K562 (cell line): ENCODE measurements around the gene PFKP. TPM values are rescaled to one million over a fixed set of nuclear protein-coding genes. Genes with fewer than 3 reads are reported as not detected.
A peak's percentile ranks its signal among the peaks of the same experiment; 100 is the strongest.

Experiments used
- ASH1L ChIP-seq: fragments of 450-650 bp; IDR thresholded peaks from 2 replicates; pipeline ENCODE4 v1.6.1; 2018; ENCODE audit warnings: borderline replicate concordance, mild to moderate bottlenecking, low read depth; ENCODE audit not compliant: partially characterized antibody
- BMI1 ChIP-seq: fragments of 150-350 bp; IDR thresholded peaks from 2 replicates; pipeline ENCODE4 v1.6.1; 2014; ENCODE audit warnings: low read length
- BRCA1 ChIP-seq, 2 experiments: fragments of 450-650 bp in 1 of 2; sonication (generic) in 1 of 2; formaldehyde crosslinking in 1 of 2; IDR thresholded peaks; 2 replicates each; pipeline versions ENCODE4 v1.5.0 to v1.6.1; 2017 to 2020; ENCODE audit warnings: mild to moderate bottlenecking in 1 of 2, missing genetic modification reagents in 1 of 2
- CSDE1 ChIP-seq, 2 experiments: fragments of 450-650 bp; IDR thresholded peaks; 2 replicates each; pipeline ENCODE4 v1.6.1; 2016; ENCODE audit warnings: mild to moderate bottlenecking in 1 of 2
- HDAC1 ChIP-seq, 2 experiments: fragments of 450-650 bp; IDR thresholded peaks; 2 replicates each; pipeline ENCODE4 v1.6.1; 2016 to 2017; ENCODE audit warnings: inconsistent platforms in 1 of 2, mild to moderate bottlenecking in 1 of 2, moderate library complexity in 1 of 2
- ILF3 ChIP-seq: fragments of 450-650 bp; IDR thresholded peaks from 2 replicates; pipeline ENCODE4 v1.6.1; 2018; ENCODE audit warnings: antibody characterized with exemption, mild to moderate bottlenecking, moderate library complexity, borderline replicate concordance
- POLR2AphosphoS5 ChIP-seq: IDR thresholded peaks from 2 replicates; pipeline ENCODE4 v1.6.1; 2011; ENCODE audit warnings: mild to moderate bottlenecking, low read depth, low read length, moderate library complexity; ENCODE audit not compliant: control insufficient read depth, insufficient read depth
- RBFOX2 ChIP-seq: fragments of 200-400 bp; formaldehyde crosslinking; IDR thresholded peaks from 2 replicates; pipeline ENCODE4 v1.6.1; 2017; ENCODE audit warnings: low read depth, mild to moderate bottlenecking, low read length, moderate library complexity
- SMARCC2 ChIP-seq: fragments of 450-650 bp; IDR thresholded peaks from 2 replicates; pipeline ENCODE4 v1.6.1; 2017; ENCODE audit warnings: antibody characterized with exemption, moderate library complexity, mild to moderate bottlenecking, low read depth
- STAT5B ChIP-seq: fragments of 250-450 bp; sonication (Bioruptor Pico); IDR thresholded peaks from 2 replicates; pipeline ENCODE4 v1.8.0; 2021; ENCODE audit warnings: mild to moderate bottlenecking, inconsistent platforms
- TAF1 ChIP-seq: IDR thresholded peaks from 2 replicates; pipeline ENCODE4 v1.6.1; 2011; ENCODE audit warnings: mild to moderate bottlenecking, low read length, moderate library complexity; ENCODE audit not compliant: insufficient read depth, control insufficient read depth, severe bottlenecking; ENCODE audit errors: extremely low read depth
- TCF3 ChIP-seq: sonication (generic); formaldehyde crosslinking; IDR thresholded peaks from 2 replicates; pipeline ENCODE4 v1.4.0; 2020; ENCODE audit warnings: mild to moderate bottlenecking, missing genetic modification reagents
- ZNF263 ChIP-seq: sonication (generic); formaldehyde crosslinking; IDR thresholded peaks from 2 replicates; pipeline ENCODE4 v1.8.0; 2022; ENCODE audit warnings: mild to moderate bottlenecking, missing genetic modification reagents, borderline replicate concordance
- ZNF561 ChIP-seq: fragments of 450-650 bp; formaldehyde crosslinking; conservative IDR thresholded peaks from 2 replicates; pipeline ENCODE4 v1.4.0; 2020; ENCODE audit warnings: mild to moderate bottlenecking, moderate library complexity
- polyA plus RNA-seq, 8 experiments: library from polyadenylated mRNA; depleted of rRNA in 4 of 8; stranded (reverse) in 5 of 8; unstranded in 3 of 8; fragments of >200 nt; fragmentation: Nextera tagmentation in 2 of 8; fragmentation: Illumina TruSeq in 1 of 8; extraction: Ambion mirVana in 2 of 8; extraction: Trizol in 1 of 8; gene quantifications; 2 replicates each; pipeline versions ENCODE4 v1.2.1 to v1.2.3, GENCODE V29; 2011 to 2014; ENCODE audit warnings: inconsistent platforms in 1 of 8, missing spikeins in 1 of 8
- total RNA-seq, 7 experiments: library from RNA; depleted of rRNA in 6 of 7; stranded (reverse); fragments of >200 nt in 6 of 7; fragmentation: Illumina TruSeq in 2 of 7; extraction: Trizol in 2 of 7; gene quantifications; 2 replicates each; pipeline versions ENCODE4 v1.2.1 to v1.2.3, GENCODE V29; 2011 to 2021; ENCODE audit warnings: low replicate concordance in 1 of 7
- TF ChIP-seq, protein P1 (sequence below): sonication (generic); formaldehyde crosslinking; IDR thresholded peaks from 2 replicates; pipeline ENCODE4 v1.8.1; 2022; ENCODE audit warnings: missing genetic modification reagents
- TF ChIP-seq, protein P2 (sequence below): fragments of 150-350 bp; conservative IDR thresholded peaks from 2 replicates; pipeline ENCODE4 v1.6.1; 2014; ENCODE audit warnings: low read length
- TF ChIP-seq, protein P3 (sequence below), 3 experiments: fragments of 200-800 bp in 1 of 3; sonication (Bioruptor generic) in 1 of 3; sonication (generic) in 1 of 3; formaldehyde crosslinking in 1 of 3; IDR thresholded peaks; 2 replicates each; pipeline versions ENCODE4 v1.6.1 to v1.8.0; 2016 to 2022; ENCODE audit warnings: mild to moderate bottlenecking in 2 of 3, missing compliant biosample characterization in 2 of 3, missing genetic modification characterization in 2 of 3, missing genetic modification reagents in 1 of 3
- TF ChIP-seq, protein P4 (sequence below): sonication (generic); formaldehyde crosslinking; IDR thresholded peaks from 2 replicates; pipeline ENCODE4 v1.8.0; 2022; ENCODE audit warnings: mild to moderate bottlenecking, missing genetic modification reagents, borderline replicate concordance

Gene PFKP
- total and polyA plus RNA-seq, 9 of the 15 experiments (the other 6 are each of a cell fraction or from before 2014, with no cell fraction given), result 23.5 to 116 (median 62.1) TPM

DNA sequence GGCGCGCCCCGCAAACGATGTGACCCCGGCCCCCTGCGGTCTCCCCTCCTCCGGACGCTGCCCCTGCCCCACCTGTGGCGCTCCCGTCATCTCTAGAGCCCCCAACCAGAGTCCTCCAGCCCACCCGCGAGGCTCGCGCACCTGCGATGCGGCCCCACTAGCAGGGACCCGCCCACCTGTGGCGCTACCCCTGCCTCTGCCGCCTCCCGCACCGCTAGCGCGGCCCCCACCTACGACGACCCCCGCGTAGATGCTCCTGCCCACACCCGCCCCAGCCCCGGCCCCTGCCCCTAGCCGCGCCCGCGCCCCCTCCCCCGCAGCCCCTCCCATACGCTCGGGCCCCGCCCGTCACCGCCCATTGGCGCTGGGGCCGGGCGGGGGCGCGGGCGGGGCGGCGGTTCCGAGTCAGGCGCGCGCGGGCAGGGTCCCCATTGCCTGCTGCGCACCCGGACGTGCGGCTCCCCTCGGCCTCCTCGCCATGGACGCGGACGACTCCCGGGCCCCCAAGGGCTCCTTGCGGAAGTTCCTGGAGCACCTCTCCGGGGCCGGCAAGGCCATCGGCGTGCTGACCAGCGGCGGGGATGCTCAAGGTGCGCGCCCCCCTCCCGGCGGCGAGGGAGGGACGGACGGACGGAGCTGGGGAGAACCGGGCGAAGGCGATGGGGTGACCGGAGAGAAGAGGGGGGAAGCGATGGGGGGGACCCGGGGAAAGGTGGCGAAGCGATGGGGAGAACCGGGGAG, at the start of gene PFKP (continued):
- no peak for TF ChIP-seq CSDE1 (IDR thresholded peaks at IDR 0.05)
- peak; percentile 23; the same call in 1 of the 2 replicates for TF ChIP-seq ZNF263 (CRISPR knock-in tag)
- TF ChIP-seq, protein P1, sequence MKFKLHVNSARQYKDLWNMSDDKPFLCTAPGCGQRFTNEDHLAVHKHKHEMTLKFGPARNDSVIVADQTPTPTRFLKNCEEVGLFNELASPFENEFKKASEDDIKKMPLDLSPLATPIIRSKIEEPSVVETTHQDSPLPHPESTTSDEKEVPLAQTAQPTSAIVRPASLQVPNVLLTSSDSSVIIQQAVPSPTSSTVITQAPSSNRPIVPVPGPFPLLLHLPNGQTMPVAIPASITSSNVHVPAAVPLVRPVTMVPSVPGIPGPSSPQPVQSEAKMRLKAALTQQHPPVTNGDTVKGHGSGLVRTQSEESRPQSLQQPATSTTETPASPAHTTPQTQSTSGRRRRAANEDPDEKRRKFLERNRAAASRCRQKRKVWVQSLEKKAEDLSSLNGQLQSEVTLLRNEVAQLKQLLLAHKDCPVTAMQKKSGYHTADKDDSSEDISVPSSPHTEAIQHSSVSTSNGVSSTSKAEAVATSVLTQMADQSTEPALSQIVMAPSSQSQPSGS (CRISPR knock-in tag), result no peak
- TF ChIP-seq TCF3 (CRISPR knock-in tag), result 0 out of 2 replicates have a peak, but pooled peaks have one; percentile 4
- TF ChIP-seq POLR2AphosphoS5, result peak; percentile 62; the same call in 1 of the 2 replicates
- TF ChIP-seq, protein P2, sequence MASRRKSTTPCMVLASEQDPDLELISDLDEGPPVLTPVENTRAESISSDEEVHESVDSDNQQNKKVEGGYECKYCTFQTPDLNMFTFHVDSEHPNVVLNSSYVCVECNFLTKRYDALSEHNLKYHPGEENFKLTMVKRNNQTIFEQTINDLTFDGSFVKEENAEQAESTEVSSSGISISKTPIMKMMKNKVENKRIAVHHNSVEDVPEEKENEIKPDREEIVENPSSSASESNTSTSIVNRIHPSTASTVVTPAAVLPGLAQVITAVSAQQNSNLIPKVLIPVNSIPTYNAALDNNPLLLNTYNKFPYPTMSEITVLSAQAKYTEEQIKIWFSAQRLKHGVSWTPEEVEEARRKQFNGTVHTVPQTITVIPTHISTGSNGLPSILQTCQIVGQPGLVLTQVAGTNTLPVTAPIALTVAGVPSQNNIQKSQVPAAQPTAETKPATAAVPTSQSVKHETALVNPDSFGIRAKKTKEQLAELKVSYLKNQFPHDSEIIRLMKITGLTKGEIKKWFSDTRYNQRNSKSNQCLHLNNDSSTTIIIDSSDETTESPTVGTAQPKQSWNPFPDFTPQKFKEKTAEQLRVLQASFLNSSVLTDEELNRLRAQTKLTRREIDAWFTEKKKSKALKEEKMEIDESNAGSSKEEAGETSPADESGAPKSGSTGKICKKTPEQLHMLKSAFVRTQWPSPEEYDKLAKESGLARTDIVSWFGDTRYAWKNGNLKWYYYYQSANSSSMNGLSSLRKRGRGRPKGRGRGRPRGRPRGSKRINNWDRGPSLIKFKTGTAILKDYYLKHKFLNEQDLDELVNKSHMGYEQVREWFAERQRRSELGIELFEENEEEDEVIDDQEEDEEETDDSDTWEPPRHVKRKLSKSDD, result no peak
- peak in 1 of 2 experiments; percentile 53; a peak in 1 of 4 replicates for TF ChIP-seq HDAC1 (IDR thresholded peaks at IDR 0.05)
- TF ChIP-seq BRCA1 (IDR thresholded peaks at IDR 0.05), result no peak
- TF ChIP-seq BRCA1 (CRISPR knock-in tag; IDR thresholded peaks at IDR 0.05), result no peak
- TF ChIP-seq, protein P3, sequence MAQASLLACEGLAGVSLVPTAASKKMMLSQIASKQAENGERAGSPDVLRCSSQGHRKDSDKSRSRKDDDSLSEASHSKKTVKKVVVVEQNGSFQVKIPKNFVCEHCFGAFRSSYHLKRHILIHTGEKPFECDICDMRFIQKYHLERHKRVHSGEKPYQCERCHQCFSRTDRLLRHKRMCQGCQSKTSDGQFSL (CRISPR knock-in tag; IDR thresholded peaks at IDR 0.05), result no peak
- TF ChIP-seq, protein P3 (tag; IDR thresholded peaks at IDR 0.05), result peak in 1 of 2 experiments; percentile 6; a peak in 1 of 4 replicates
- peak; percentile 80 for TF ChIP-seq RBFOX2
- no peak for TF ChIP-seq ZNF561 (CRISPR knock-in tag)
- TF ChIP-seq TAF1, result peak; percentile 84
- TF ChIP-seq, protein P4, sequence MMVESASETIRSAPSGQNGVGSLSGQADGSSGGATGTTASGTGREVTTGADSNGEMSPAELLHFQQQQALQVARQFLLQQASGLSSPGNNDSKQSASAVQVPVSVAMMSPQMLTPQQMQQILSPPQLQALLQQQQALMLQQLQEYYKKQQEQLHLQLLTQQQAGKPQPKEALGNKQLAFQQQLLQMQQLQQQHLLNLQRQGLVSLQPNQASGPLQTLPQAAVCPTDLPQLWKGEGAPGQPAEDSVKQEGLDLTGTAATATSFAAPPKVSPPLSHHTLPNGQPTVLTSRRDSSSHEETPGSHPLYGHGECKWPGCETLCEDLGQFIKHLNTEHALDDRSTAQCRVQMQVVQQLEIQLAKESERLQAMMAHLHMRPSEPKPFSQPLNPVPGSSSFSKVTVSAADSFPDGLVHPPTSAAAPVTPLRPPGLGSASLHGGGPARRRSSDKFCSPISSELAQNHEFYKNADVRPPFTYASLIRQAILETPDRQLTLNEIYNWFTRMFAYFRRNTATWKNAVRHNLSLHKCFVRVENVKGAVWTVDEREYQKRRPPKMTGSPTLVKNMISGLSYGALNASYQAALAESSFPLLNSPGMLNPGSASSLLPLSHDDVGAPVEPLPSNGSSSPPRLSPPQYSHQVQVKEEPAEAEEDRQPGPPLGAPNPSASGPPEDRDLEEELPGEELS (CRISPR knock-in tag), result 0 out of 2 replicates have a peak, but pooled peaks have one; percentile 40
- no peak for TF ChIP-seq ILF3
- TF ChIP-seq SMARCC2, result no peak
- TF ChIP-seq BMI1, result no peak
- no peak for TF ChIP-seq ASH1L
- TF ChIP-seq STAT5B (CRISPR knock-in tag), result no peak
